ENCODE results near the gene ANKRD29. TPM values are rescaled to one million over a fixed set of nuclear protein-coding genes. Genes with fewer than 3 reads are reported as not detected.
"Not testable (repeated sequence)": the region's sequence is repeated elsewhere in the genome, so short reads cannot be mapped to it uniquely, and the experiment has no call there.

ANKRD29 gene
- total RNA-seq, 2 donors from 2014 or later, result not detected

DNA sequence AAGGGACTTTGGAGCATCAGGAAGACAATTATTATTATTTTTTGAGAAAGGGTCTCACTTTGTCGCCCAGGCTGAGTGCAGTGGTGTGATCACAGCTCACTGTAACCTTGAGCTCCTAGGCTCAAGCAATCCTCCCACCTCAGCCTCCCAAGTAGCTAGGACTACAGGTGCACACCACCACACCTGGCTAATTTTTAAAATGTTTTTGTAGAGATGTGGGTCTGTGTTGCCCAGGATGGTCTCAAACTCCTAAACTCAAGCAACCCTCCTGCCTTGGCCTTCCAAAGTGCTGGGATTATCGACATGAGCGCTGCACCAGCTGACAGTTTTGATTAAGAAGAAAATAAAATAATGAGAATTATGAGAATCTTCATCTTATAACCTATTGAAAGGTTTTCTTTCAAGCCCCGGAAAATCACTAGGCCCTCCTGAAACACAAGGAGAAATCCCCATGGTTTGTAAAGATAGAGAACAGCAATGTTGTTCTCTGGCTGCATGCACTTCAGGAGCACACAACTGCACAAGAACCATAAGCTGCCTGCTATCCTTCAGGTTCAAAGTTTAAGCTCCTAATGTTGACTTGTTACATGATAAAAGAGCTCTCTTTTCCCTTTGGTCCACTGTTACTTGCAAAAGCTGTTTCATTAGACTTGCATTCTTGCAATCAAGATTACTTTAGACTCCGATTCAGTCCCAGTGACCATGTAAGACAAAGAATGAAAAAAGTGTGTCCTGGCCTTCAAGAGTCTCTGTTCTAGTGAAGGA is 93.2 kb downstream of the ANKRD29 start:
- no peak for DNase-seq (ENCODE audit: low spot score in 2 of 2)
- no peak for ATAC-seq
- Mint-ChIP-seq H3K9me3 (no peaks in the 10 kb centered on the region), H3K36me3 (peaks cover 14 to 17% of the 10 kb centered on the region in 2 donors), H3K27ac (no peak overlapping the region)

DNA sequence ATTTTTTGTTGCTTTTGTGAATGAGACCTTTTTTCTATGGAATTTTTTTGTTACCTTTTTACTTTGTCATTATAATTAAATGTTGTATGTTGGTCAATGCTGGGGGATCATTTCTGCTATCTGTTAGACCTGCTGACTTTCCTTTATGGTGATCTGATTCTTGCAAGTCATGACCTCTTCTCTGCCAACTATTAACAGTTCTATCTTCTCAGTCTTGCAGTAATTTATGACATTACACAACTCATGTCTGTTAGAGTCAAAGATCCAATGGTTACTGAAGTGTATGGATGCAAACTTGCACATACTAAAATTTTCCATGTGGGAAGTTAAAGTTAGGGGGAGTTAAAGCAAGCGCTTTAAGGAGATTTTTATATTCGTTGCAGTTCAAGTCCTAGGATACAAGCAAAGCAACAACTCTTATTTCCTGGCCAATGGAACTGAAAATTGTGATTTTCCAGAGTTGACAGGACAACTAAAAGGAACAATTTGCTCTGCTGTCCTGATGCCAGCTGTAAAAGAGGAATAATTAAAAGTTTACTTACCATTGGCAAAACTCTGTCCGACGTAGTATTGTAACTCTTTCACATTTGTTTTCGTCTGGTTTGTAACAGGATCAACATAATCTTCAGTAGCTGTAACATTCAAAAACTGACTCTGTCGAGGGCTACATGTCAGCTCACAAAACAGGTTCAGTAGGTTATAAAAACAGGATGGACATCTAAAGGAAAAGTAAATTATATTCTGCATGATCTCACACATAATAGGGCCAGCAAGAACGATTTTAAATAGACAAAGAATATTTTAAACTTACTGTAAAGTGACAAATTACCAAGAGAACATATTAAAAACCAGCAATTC is 94.2 kb downstream of the ANKRD29 start:
- ATAC-seq, result no peak
- Mint-ChIP-seq H3K27ac (no peak overlapping the region), H3K36me3 (peaks cover 14 to 17% of the 10 kb centered on the region in 2 donors), H3K9me3 (no peaks in the 10 kb centered on the region)
- DNase-seq (ENCODE audit: low spot score in 2 of 2), result no peak

DNA sequence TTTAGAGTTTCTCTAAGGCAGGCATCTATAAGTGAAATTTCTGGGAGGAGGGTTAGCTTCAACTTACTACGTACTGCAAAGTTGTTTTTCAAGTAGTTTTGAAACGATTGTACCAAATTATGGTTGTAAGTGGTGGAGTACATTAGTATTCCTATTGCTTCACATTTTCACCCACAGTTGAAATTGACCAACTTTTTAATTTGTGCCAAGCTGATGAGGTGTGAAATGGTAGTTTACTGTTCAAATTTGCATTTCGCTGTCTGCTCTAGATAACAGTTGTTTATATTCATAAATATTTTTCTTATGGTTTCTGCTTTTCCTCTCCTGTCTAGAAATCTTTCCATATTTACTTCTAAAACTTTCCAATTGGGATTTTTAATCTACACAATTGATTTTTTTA is 95.0 kb downstream of the ANKRD29 start:
- H3K9me3 Mint-ChIP-seq, result no peaks in the 10 kb centered on the region
- DNase-seq (ENCODE audit: low spot score in 2 of 2), result no peak
- no peak overlapping the region for H3K27ac Mint-ChIP-seq
- peaks cover 14 to 17% of the 10 kb centered on the region in 2 donors for H3K36me3 Mint-ChIP-seq
- no peak for ATAC-seq

DNA sequence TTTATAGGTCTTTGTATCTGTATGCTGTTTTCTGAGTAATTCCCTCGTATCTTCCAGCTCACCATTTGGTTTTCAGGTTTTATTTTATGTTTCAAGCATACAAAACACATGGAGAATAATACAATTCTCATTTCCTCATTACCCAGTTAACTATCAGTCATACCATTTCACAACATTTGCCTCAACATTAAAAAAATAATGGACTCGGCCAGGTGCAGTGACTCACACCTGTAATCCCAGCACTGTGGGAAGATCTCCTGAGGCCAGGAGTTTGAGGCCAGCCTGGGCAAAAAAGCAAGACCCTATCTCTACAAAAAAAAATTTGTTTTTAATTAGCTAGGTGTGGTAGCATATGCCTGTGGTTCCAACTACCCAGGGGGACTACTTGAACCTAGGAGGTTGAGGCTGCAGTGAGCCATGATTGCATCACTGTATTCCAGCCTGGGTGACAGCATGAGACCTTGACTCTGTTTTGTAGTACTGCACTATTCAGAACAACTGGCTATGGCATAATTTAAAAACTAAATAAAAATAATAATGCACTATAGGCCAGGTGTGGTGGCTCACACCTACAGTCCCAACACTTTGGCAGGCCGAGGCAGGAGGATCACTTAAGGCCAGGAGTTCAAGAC is 96.7 kb downstream of the ANKRD29 start:
- no peak for ATAC-seq

DNA sequence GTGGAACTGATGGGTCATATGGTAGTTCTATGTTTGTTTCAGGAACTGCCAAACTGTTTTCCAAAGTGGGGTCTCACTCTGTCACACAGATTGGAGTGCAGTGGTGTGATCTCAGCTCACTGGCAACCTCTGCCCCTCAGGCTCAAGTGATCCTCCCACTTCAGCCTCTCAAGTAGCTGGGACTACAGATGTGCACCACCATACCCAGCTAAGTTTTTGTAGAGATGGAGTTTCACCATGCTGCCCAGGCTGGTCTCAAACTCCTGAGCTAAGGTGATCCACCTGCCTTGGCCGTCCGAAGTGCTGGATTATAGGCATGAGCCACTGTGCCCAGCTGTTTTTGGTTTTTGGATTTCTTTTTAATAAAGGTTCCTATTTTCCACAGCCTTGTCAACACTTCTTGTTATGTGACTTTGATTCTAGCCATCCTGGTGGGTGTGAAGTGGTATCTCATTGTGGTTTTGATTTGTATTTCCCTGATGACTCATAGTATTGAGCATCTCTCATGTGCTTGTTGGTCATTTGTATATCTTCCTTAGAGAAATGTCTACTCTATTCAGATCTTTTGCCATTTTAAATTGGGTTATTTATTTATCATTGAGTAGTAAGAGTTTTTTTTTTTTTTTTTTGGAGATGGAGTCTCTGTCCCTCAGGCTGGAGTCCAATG is 99.2 kb downstream of the ANKRD29 start:
- H3K27ac Mint-ChIP-seq, result no peak overlapping the region
- no peaks in the 10 kb centered on the region for H3K9me3 Mint-ChIP-seq
- DNase-seq (ENCODE audit: low spot score in 2 of 2) (no peak), ATAC-seq (peak; percentile 78 to 94)
- peaks cover 12 to 19% of the 10 kb centered on the region in 2 donors for H3K36me3 Mint-ChIP-seq

More for the DNA sequence above, 96.7 kb downstream of the ANKRD29 start:
- no peak overlapping the region for H3K27ac Mint-ChIP-seq
- H3K9me3 Mint-ChIP-seq, result no peaks in the 10 kb centered on the region
- H3K36me3 Mint-ChIP-seq, result peaks cover 15 to 17% of the 10 kb centered on the region in 2 donors
- DNase-seq (ENCODE audit: low spot score in 2 of 2), result no peak

DNA sequence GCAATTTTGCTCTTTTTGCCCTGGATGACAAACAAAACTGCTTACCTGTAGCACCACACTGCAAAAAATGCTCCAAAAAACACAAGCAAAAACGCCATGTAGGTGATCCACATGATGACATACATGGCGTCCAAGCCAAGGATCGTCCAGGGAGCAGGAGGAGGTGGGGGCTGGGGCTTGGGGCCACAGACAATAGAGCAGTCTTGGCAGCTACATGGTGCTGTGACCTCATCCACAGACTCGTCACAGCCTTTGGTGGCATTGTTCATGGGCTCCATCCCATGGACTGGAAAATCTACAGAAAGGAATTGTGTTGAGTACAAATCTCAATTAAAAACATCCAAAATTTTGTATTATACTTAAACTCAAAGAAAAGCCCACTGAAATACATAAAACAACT is 102.5 kb downstream of the ANKRD29 start:
- H3K36me3 Mint-ChIP-seq, result peaks cover 0 to 12% of the 10 kb centered on the region in 2 donors
- no peak for ATAC-seq

DNA sequence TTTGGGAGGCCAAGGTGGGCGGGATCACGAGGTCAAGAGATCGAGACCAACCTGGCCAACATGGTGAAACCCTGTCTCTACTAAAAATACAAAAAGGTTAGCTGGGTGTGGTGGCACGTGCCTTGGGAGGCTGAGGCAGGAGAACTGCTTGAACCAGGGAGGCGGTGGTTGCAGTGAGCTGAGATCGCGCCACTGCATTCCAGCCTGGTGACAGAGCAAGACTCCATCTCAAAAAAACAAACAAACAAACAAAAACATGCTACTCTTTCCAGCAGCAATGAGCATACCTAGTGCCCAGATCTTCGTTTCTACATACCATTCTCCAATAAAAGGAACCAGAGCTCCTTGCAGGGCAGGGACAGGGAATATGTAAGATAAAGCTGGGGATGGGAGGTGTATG is 105.2 kb downstream of the ANKRD29 start:
- H3K36me3 Mint-ChIP-seq, result peaks cover 0 to 12% of the 10 kb centered on the region in 2 donors
- H3K9me3 Mint-ChIP-seq; DNase-seq (ENCODE audit: low spot score in 2 of 2); ATAC-seq; H3K27ac Mint-ChIP-seq: not testable (repeated sequence)

More for the DNA sequence above, 102.5 kb downstream of the ANKRD29 start:
- Mint-ChIP-seq H3K27ac (no peak overlapping the region), H3K9me3 (no peaks in the 10 kb centered on the region)
- DNase-seq (ENCODE audit: low spot score in 2 of 2), result no peak

DNA sequence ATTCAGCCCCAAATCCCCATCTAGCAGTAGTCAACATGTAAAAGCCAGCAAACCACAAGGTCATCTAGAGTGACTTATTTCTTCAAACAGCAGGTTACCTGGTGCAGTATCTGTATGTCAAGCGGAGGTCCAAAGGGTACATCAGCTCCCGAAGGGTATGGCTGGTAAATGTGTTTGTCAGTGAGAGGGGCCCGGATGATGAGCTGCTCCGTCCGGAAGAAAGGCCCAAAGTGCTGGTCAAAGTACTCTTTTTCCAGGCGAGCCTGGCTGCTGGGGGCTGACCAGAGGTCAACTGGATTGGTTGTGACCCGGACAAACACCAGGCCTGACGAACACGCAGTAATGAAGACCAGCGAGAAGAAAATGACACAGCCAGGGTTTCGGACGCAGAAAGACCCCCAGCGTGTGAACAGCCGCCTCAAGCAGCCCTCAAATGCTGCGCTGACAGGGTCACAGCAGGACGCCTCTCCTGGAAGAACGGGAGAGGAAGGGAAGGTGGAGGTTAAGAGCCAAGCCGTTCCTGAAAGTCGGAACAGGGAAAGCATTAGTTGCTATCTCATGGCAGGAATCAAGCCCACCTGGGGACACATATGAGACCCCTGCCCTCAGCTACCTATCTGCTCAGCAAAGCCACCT is 106.4 kb downstream of the ANKRD29 start:
- DNase-seq (ENCODE audit: low spot score in 2 of 2) (no peak), ATAC-seq (no peak)
- H3K27ac Mint-ChIP-seq, result no peak overlapping the region
- no peaks in the 10 kb centered on the region for H3K9me3 Mint-ChIP-seq
- peaks cover 6 to 13% of the 10 kb centered on the region in 2 donors for H3K36me3 Mint-ChIP-seq

DNA sequence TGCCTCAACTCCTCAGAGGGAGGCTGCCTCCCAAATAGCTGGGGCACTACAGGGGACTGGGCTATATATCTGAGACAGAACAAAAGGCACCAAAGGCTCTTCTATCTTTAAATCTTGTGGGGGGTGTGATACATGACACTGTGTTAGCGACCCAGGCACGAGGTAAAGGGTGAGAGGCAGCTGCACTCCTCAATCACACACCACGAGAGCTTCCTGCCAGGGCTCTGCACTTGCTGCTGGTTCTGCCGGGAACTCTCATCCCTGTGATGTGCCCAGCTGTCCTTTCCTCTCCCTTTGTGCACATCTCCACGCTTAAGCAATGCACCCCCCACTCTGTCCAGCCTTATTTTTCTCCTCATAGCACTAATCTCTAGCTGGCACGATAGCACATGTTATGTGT is 108.8 kb downstream of the ANKRD29 start:
- DNase-seq (ENCODE audit: low spot score in 2 of 2) (no peak), ATAC-seq (no peak)
- Mint-ChIP-seq H3K36me3 (peaks cover 5 to 12% of the 10 kb centered on the region in 2 donors), H3K27ac (no peak overlapping the region), H3K9me3 (no peaks in the 10 kb centered on the region)

DNA sequence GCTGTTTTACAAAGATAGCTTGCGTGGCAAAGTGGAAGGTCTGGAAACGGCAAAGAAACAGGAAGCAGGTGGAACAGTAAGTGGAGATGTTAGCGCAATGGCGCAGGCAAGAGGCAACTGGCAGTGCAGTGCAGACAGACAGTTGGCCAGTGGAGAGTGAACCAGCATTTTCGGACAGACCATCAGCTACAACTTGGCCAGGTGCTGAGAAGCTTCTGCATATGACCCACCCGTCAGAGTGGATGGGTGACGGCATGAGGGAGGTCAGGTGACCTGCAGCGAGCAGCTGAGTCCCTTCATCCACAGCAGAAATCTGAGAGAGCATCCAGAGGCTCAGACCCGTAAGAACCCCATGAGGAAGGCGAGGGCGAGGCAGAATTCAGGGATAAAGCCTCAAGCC is 110.2 kb downstream of the ANKRD29 start:
- Mint-ChIP-seq H3K9me3 (no peaks in the 10 kb centered on the region), H3K36me3 (peaks cover 5 to 15% of the 10 kb centered on the region in 2 donors), H3K27ac (no peak overlapping the region)
- no peak for DNase-seq (ENCODE audit: low spot score in 2 of 2)
- no peak for ATAC-seq

DNA sequence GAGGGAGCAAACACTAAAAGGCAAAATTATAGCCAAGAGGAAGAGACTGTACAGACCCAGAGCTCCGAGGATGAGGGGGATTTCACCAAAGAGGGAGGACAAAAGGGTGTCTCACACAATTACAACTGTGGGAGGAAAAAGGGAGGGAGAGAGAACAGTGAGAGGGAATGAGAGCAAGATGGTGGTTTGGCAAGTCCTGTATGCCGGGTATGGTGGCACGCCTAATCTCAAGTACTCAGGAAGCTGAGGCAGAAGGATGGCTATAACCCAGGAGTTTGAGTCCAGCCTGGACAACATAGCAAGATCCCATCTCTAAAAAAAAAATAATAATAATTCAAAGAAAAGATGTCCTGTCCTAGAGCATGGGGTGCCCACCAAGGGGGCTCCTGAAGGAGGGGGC is 110.7 kb downstream of the ANKRD29 start:
- H3K36me3 Mint-ChIP-seq, result peaks cover 5 to 15% of the 10 kb centered on the region in 2 donors
- DNase-seq (ENCODE audit: low spot score in 2 of 2), result no peak
- H3K27ac Mint-ChIP-seq, result peak overlapping the region in 1 of 2 donors; percentile 44
- no peaks in the 10 kb centered on the region for H3K9me3 Mint-ChIP-seq
- ATAC-seq, result no peak

DNA sequence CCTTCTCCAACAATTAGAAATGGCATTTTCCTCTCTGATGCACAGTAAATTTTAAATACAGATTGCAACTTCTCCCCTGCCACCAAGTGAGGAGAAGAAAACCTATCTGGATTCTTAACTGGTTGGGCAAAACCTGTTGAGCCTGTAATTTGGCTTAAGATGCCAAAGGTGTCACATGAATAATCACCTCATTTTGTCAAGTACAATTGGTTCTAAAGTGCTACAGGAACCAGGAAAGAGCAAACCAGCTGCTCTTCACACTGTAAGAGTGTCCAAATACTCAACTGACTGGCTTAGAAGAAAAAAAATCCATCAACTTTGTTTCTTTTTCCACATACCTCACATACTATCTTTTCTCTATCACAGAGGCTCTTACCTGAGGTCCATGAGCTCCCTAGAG is 111.8 kb downstream of the ANKRD29 start:
- no peak overlapping the region for H3K27ac Mint-ChIP-seq

More for the DNA sequence above, 111.8 kb downstream of the ANKRD29 start:
- H3K9me3 Mint-ChIP-seq, result no peaks in the 10 kb centered on the region
- DNase-seq (ENCODE audit: low spot score in 2 of 2), result no peak
- ATAC-seq, result no peak
- H3K36me3 Mint-ChIP-seq, result peaks cover 5 to 15% of the 10 kb centered on the region in 2 donors

Other genes with a start within 250 kb of the ANKRD29 start
- 10 to 100 TPM; 69.8 to 72.8 TPM for gene RIOK3, start 209.6 kb downstream of the ANKRD29 start, total RNA-seq
- 10 to 100 TPM; 31.3 to 54.0 TPM for gene RMC1, start 159.4 kb downstream of the ANKRD29 start, total RNA-seq
- 10 to 100 TPM; 28.1 to 39.7 TPM for gene NPC1, start 76.4 kb downstream of the ANKRD29 start, total RNA-seq
- under 1 TPM; 0.07 to 0.16 TPM for gene LAMA3, start 26.5 kb upstream of the ANKRD29 start, total RNA-seq

All from activated naive CD4-positive, alpha-beta T cell treated with anti-CD3 and anti-CD28 coated beads, Interleukin-2, amount 50 U/mL, for 72 hours (primary cell).